AG08395 (cell line): Measurements from ENCODE around the gene FAM110A.
A peak's percentile ranks its signal among the peaks of the same experiment; 100 is the strongest.
"Not testable (repeated sequence)": the region's sequence is repeated elsewhere in the genome, so short reads cannot be mapped to it uniquely, and the experiment has no call there.

ENCODE experiments used
- DNase-seq: peaks from one replicate; pipeline ENCODE4 v3.0.0; 2012; ENCODE audit warnings: mixed read lengths, low spot score

Gene FAM110A

GRCh38 chr20:844473-845225, 11.1 kb downstream of the FAM110A start:
- peak; percentile 98 for DNase-seq

- DNase-seq: no peak
Observed at GRCh38 chr20:845226-845868, 11.8 kb downstream of the FAM110A start.

GRCh38 chr20:845941-846893, 12.7 kb downstream of the FAM110A start:
- no peak for DNase-seq

GRCh38 chr20:846894-847278, 13.4 kb downstream of the FAM110A start:
- DNase-seq: no peak

- no peak for DNase-seq
Observed at GRCh38 chr20:848193-848592, 14.7 kb downstream of the FAM110A start.

- DNase-seq: not testable (repeated sequence)
Observed at GRCh38 chr20:848731-849130, 15.2 kb downstream of the FAM110A start.

GRCh38 chr20:853406-853996, 20.0 kb downstream of the FAM110A start:
- DNase-seq: no peak

- DNase-seq: no peak
Observed at GRCh38 chr20:854601-855000, 21.1 kb downstream of the FAM110A start.

GRCh38 chr20:855466-856360, 22.2 kb downstream of the FAM110A start:
- no peak for DNase-seq

- peak; percentile 77 for DNase-seq
Observed at GRCh38 chr20:856361-856775, 22.9 kb downstream of the FAM110A start.

GRCh38 chr20:858011-858410, 24.5 kb downstream of the FAM110A start:
- no peak for DNase-seq

- DNase-seq: peak; percentile 15
Observed at GRCh38 chr20:859751-860231, 26.3 kb downstream of the FAM110A start.

GRCh38 chr20:860891-861290, 27.4 kb downstream of the FAM110A start:
- DNase-seq: no peak

GRCh38 chr20:865440-865839, 31.9 kb downstream of the FAM110A start:
- DNase-seq: no peak

- DNase-seq: no peak
Observed at GRCh38 chr20:868279-868678, 34.8 kb downstream of the FAM110A start.

GRCh38 chr20:869606-870005, 36.1 kb downstream of the FAM110A start:
- no peak for DNase-seq

GRCh38 chr20:870758-871157, 37.2 kb downstream of the FAM110A start:
- no peak for DNase-seq

- DNase-seq: no peak
Observed at GRCh38 chr20:871436-871835, 37.9 kb downstream of the FAM110A start.

- DNase-seq: no peak
Observed at GRCh38 chr20:871948-872347, 38.4 kb downstream of the FAM110A start.

GRCh38 chr20:872855-873520, 39.5 kb downstream of the FAM110A start:
- DNase-seq: no peak
